Activated CD8-positive, alpha-beta memory T cell treated with anti-CD3 and anti-CD28 coated beads, Interleukin-2, amount 50 U/mL, for 4 hours (primary cell): ENCODE data around the gene TSKU.
"Not testable (repeated sequence)": the region's sequence is repeated elsewhere in the genome, so short reads cannot be mapped to it uniquely, and the experiment has no call there.

Experiments
- DNase-seq: peaks from one replicate; pipeline ENCODE4 v3.0.0-alpha.2; 2020

The TSKU gene

GRCh38 chr11:76827005-76827404, 43.8 kb downstream of the TSKU start:
- DNase-seq: not testable (repeated sequence)

GRCh38 chr11:76830639-76831327, 47.6 kb downstream of the TSKU start:
- no peak for DNase-seq

- no peak for DNase-seq
These were observed 48.6 kb downstream of the TSKU start for GRCh38 chr11:76831686-76832310.

- no peak for DNase-seq
These were observed 49.2 kb downstream of the TSKU start for GRCh38 chr11:76832361-76832760.

GRCh38 chr11:76834151-76834550, 51.0 kb downstream of the TSKU start:
- DNase-seq: no peak

GRCh38 chr11:76835036-76835435, 51.9 kb downstream of the TSKU start:
- no peak for DNase-seq

GRCh38 chr11:76835928-76836612, 52.9 kb downstream of the TSKU start:
- DNase-seq: no peak

- DNase-seq: no peak
These were observed 53.6 kb downstream of the TSKU start for GRCh38 chr11:76836613-76837291.

GRCh38 chr11:76837696-76838677, 54.8 kb downstream of the TSKU start:
- DNase-seq: no peak

GRCh38 chr11:76838678-76839068, 55.5 kb downstream of the TSKU start:
- no peak for DNase-seq

GRCh38 chr11:76839311-76839710, 56.2 kb downstream of the TSKU start:
- DNase-seq: no peak

GRCh38 chr11:76841923-76842452, 58.8 kb downstream of the TSKU start:
- DNase-seq: no peak

GRCh38 chr11:76843907-76844306, 60.8 kb downstream of the TSKU start:
- no peak for DNase-seq

GRCh38 chr11:76844511-76844910, 61.4 kb downstream of the TSKU start:
- DNase-seq: no peak

- DNase-seq: no peak
These were observed 61.9 kb downstream of the TSKU start for GRCh38 chr11:76845069-76845468.

- DNase-seq: no peak
These were observed 63.3 kb downstream of the TSKU start for GRCh38 chr11:76846441-76846840.
